HG03060 (cell line): Measurements from ENCODE around the gene ZNF281.

Source experiments
- ATAC-seq: cut with Tn5 transposase; IDR thresholded peaks from one replicate; pipeline ENCODE4 v1.9.1; 2021; ENCODE audit warnings: low read depth, moderate number of reproducible peaks; ENCODE audit not compliant: unreplicated experiment

ZNF281 gene

DNA sequence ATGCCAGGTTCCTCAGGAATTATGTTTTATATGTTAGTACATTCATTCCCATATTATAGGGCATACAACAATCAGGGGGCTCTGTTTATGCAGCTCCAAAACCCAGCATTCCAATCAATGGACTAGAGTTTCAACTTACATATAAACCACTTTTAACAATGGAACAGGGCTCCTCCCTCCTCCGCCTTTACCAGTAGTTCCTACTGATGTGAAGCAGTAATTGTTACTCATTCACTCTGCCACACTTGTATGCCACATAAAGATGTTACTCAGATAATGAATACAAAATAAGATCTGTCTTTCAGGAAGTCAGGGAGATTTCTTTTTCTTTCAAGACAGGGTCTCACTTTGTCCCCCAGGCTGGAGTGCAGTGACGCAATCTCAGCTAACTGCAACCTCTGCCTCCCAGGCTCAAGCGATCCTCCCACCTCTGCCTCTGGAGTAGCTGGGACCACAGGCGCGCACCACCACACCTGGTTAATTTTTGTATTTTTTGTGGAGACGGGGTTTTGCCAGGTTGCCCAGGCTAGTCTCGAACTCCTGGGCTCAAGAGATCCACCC is 17.1 kb downstream of the ZNF281 start:
- no peak for ATAC-seq

DNA sequence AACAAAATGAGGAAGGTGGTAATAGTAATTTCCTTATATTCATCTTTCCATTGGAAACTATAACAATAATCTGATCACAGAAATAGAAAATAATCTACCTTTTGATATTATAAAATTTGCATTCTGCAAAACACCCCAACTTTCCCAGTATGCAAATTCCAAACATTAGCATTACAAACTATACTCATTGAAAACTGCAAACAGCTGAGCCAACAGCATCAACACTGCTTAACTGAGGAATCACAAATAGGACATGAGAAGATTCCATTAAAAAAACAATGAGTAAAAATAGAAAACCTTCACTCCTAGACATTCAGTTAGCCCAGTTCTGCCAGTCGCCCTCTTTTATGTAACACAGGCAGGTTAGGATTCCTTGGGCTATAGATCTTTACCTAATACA is 18.1 kb downstream of the ZNF281 start:
- no peak for ATAC-seq

DNA sequence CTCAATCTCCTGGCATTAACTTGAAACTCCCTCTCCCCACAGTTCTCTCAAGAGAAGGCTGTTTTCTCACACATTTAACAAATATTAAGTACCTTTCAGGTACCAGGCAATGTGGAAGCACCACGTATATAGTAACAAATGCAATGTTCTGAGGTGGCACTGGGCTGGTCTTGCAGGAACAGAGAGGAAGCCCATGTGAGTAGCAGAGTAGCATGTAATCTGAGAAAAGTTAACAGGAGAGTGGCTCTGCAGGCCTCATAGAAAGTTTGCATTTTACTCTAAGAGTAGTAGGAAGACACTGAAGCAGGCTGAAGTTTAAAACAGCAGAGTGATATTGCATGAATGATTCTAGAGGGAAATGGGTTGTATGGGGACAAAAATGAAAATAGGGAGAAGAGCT is 21.0 kb downstream of the ZNF281 start:
- ATAC-seq = no peak

DNA sequence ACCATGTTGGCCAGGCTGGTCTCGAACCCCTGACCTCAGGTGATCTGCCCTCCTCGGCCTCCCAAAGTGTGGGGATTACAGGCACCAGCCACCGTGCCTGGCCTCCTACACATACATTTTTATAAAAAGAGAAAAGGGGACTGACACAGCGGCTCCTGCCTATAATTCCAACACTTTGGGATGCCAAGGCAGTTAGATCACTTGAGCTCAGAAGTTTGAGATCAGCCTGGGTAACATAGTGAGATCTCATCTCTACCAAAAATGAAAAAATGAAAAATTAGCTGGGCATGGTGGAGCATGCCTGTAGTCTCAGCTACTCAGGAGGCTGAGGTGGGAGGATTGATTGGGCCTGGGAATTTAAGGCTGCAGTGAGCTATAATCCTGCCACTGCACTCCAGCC is 23.4 kb downstream of the ZNF281 start:
- ATAC-seq = no peak

DNA sequence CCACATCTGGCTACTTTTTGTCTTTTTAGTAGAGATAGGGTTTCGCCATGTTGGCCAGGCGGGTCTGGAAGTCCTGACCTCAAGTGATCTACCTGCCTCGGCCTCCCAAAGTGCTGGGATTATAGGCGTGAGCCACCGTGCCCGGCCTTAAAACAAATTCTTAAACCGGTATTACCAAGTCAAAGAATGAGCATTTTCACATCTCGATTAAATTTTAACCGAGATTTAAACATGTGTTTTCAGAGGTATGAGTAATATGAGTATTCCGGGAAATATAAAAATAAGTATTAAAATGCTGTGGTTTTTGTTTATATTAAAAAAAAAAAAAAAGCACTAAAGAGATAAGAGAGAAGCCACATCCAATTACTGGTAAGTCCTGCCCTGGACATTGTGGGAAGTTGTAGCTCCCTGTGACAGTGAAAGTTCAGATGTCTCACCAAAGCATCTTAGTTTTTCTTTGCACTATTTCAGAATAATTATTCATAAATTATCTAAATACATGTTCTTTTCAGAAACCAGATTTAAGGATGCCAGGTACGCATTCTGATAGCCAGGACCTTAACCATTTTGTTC is 24.9 kb downstream of the ZNF281 start:
- ATAC-seq = peak; percentile 39

DNA sequence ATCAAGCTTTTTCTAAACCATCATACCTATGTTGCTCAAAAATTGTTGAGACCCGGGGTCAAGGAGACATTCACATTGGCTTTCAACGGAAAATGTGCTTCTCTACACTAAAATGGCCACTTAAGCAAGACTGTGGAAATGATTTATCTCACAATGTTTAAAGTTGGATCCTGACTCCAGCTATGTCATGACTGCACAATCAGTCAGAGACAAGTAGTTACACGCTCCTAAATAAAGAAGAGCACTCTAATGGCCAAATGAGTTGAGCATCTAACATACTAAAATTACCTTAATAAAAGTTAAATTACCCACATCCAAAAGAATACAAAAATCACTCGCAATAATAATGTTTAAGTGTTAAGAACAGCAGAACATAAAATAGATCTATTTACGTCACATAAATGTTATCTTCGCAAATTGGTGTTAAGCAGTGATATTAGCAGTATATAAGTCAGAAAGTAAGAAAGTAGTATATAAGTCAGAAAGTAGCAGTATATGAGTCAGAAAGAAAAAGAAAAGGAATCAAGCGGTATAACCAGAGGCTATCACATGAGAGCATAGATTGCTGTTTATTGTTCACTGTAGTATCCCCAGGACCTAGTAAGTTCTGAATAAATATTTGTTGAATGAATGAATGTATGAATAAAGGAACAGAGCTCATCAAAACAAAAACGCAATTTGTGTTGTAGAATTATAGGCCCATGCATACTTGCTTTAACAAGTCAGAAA is 28.4 kb downstream of the ZNF281 start:
- ATAC-seq = no peak

DNA sequence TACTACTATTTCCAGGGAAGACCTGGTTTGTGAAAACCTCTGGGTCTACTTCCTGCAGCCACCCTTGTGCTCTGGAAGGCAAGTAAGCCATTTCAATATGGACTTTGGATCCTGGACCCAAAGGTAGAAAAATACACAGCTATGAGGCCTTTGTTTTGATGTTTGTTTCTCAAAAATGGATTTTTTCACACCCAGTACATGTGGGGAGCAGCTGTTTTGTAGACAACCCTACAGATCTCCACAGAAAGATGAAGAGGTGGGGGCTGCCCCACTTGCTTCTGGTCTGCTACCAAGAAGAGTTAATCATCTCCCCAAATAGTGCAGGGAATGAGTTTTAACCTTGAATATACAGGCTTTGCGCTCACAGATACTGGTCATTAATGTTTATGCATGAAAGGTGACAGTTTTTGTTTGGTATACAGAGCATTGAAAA is 29.2 kb downstream of the ZNF281 start:
- peak; percentile 61 for ATAC-seq

DNA sequence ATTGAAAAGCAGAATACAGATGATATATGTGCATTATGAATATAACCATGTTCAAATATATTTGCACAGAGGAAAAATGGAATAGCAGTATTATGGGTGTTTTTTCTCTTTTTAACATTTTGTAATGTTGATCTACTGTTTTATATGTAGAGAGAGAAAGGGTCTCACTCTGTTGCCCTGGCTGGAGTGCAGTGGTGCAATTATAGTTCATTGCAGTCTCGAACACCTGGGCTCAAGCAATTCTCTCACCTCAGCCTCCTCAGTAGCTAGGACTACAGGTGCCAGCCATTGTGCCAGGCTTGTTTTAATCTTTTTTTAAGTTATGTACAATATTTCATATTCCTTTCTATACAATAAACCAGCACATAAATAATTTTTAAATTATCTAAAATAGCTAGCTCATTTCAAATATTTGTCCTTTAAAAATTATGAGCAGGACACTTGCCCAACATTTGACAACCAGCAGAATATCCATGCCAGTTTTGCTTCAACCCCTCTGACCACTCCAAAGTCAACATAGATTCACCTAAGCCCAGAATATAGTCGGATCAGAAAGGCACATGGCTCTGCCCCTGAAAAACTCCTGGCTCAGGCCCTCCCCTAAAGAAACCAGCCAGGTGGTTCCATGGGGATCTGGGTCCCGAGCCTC is 29.8 kb downstream of the ZNF281 start:
- no peak for ATAC-seq

DNA sequence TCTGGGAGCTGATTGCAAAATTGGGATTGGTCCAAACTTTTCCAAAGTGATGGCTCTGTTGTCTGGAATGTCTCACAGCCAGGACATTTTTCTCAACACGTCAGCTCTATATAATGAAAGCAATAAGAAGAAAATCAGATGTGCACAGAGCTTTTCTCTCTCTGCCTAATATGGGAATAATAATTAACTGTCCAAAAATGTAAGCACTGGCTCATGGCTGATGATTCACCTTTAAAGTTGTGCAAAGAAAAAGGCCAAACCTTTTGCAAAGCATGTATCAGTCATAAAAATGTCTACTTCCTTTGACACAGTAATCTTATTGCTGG is 30.4 kb downstream of the ZNF281 start:
- ATAC-seq = no peak

DNA sequence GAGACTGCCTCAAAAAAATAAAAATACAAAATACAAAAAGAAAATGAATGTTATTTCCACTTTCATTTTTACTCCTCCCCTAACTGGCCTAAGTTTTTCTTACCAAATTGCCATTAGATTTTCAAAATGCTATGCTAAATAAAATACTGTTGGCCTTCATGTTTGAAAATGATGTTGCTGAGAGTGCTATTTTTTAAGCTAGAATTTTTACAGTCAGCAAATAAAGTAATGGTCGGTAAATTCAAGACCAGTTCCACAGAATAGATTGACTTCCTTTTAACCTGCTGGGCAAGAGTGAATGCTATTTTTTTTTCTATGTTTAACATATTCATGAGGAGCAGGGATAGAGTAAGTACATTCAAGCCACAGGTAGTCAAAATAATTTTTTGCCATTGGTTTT is 31.7 kb downstream of the ZNF281 start:
- no peak for ATAC-seq

DNA sequence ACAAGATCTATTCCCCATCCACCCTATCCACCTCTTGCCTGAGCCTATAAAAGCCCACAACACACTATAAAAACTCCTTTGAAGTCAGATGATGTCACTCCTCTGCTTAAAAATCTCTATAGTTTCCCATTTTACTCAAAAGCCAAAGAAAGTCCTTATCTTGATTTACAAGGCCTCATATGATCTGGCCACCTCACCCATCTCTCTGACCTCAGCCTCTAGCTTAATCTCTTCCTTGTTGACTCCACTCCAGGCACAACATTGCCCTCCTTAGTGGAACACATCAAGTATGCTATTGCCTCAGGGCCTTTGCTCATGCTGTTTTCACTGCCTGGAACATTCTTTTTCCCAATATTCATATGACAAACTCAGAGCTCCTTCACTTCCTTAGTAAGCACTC is 33.3 kb downstream of the ZNF281 start:
- ATAC-seq = no peak

DNA sequence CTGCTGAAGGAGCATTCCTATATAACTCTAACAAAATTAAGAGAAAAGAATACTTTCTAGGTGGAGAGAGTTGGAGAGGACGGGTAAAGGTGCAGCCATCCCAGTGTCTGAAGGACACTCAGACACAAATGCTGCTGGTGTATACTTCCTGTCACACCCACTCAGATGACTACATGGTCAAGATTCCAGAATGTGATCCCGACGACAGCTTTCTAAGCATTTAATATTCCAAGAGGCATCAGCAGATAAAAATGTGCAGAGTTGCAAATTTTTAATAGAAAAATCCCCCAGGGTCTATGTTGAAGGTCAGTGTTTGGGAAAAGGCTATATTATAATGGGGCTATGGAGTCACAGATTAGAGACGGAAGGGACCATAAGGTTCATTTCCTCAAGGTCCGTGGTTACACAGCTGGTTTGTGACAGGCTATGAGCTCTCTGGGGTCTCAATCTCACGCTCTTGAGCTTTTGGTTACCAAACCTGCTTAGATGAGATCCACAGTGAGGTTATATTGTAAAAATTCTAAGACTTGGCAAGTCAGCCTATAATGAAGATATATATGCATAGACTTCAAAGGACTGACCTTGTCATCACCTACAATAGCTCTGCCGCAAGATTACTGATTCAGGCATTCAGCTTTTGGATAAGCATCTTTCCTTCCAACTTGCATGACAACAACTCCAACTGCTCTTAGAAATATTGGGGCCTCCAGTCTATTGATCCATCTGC is 35.1 kb downstream of the ZNF281 start:
- no peak for ATAC-seq

DNA sequence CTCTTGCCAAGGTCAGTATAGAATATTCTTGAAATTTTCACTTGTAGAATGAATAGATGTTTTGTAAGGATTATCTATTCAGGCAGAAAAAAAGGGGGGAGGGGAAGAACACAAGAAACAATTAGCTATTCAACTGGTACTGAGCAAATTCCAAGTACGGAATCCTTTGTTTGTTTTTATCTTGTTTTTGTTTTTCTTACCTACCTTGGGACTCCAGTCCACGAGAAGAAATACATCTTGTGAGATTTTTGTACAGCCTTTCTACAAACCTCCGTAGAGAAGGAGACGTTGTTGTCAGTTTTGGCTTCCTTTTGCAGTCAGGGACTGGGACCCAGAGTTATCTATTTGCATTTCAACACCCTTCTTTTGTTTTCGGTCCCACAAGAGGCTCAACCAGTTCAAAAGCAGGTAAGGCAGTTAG is 36.0 kb downstream of the ZNF281 start:
- ATAC-seq = no peak

DNA sequence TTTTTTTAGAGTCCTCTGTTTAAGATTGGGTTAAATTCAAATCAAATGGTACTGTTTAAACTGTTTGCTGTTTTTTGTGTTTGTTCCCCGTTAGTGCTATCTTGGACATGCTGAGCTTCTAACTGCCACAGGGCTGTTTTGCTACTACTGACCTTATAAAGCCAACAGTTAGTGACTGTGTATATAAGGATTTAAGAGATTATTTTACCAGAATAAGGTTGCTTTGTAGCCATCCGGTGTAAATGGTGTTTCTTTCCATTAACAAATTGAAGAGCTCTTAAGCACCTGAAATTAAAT is 37.0 kb downstream of the ZNF281 start:
- ATAC-seq = no peak

DNA sequence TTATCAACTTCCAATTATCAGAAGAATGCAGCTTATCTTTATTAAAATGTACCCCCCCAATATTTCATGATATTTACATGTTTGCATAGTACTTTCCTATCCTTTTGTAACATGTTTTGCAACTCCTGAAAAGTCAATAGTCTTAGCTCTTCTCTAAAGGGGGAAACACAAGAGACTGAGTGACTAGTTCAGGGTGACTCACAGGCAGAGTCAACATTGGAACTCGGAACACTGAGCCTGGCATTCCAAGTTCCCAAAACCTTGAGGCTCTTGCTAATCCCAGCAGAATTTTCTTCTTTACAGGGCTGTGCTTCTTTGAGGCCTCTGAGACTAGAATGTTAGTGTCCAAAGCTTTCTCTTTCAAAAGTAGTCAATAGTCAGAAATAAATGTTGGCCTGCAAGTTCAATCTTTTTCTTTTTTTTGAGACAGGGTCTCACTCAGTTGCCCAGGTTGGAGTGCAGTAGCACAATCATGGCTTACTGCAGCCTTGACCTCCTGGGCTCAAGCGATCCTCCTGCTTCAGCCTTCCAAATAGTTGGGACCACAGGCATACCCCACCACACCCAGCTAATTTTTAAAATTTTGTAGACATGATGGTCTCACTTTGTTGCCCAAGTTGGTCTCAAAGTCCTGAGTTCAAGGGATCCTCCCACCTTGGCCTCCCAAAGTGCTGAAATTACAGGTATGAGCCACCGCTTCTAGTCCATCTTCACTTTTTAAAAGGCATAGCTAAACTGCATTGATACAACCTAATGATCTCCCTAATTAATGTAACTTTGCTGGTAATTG is 37.5 kb downstream of the ZNF281 start:
- ATAC-seq = no peak

DNA sequence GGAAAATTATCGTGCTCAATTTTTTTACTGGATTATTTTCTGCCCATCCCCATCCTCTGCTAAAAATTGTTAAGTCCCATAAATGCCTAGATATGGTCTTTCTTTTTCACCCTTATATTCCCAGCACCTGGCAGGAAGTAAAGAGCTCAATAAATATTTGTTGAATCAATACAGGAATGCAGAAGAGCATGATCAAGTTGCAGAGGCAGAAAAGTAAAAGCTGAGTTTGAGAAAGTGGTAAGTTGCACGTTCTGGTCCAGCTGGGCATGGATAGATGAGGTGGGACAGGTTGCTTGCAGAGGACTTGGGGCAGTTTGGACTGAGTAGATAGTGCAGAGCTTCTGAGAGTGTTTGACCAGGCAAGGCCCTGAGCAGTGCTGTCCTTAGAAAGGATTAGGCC is 40.1 kb downstream of the ZNF281 start:
- ATAC-seq = no peak

DNA sequence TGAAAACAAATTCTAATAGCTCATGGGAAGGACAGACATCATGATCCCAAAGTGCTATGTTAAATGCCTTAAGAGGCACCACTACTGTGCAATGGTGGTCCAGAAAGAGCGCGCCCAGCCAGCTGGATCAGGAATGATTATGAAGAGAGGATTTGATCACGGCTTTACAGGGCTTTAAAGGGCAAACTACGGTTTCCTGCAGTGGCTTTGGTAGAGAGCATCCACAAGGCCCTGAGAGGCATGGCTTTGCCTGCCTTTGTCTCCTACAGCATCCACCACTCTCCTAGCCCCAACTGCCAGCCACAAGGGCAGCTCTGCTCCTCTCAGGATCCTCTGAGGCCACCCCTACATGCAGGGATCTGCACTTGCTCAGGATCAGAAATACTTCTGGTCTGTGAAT is 40.7 kb downstream of the ZNF281 start:
- no peak for ATAC-seq

DNA sequence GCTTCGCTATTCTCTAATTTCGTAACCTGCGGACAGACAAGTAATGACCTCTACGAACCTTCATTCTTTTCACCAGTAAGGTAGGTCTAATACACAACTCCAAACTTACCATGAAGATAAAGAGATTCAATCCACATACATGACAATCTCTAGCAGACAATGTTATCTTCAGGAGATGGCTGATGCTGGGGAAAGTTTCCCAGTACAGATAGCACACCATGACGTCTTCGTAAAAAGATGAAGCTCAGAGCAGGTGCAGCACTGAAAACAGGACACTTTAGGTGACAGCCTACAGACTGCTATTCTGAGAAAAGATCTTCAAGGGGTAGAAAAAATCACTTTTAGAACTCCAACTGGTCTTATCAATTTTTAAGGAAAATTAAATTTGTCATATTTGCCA is 41.3 kb downstream of the ZNF281 start:
- no peak for ATAC-seq

DNA sequence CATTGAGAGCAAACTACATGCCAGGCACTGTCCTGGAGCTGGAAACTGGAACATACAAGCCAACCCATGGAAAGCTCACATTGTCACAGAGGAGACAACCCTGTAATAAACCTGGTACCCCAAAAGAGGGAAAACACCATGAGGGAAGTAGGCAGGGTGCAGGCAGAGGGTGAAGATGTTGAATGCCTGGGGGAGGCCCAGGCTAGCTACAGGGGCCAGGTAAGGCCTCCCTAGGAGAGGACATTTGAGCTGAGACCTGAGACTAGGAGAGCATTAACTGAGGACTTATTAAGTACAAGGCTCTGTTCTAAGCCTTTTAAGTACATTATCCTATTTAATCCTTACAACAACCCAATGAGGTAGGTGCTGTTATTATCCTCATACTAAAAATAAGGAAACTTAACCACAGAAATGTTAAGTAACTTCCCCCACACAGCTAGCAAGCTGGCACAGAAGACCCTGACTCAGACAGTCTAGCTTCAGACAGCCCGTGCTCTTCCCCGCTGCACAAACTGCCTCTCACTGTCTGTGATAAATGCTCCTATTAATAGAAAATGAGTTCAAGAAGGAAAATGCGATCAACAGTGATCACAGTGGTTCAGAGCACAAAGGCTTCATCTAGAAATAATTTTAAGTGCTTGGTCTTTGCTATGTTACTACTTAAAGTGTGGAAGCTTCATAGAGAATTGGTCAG is 41.8 kb downstream of the ZNF281 start:
- ATAC-seq = no peak
